GM10847 (cell line): ENCODE data around the gene EVC.

Experiments
- POLR2A ChIP-seq: IDR thresholded peaks from 2 replicates; pipeline ENCODE4 v1.6.1; 2011; ENCODE audit not compliant: insufficient read length; ENCODE audit errors: extremely low read depth

The EVC gene

GRCh38 chr4:5710961-5711478 lies at the start of gene EVC:
Gene EVC, plus strand, starts transcription at chr4:5711201. Its CDS starts 180 bp downstream, at chr4:5711381.
- no peak for TF ChIP-seq POLR2A

DNA sequence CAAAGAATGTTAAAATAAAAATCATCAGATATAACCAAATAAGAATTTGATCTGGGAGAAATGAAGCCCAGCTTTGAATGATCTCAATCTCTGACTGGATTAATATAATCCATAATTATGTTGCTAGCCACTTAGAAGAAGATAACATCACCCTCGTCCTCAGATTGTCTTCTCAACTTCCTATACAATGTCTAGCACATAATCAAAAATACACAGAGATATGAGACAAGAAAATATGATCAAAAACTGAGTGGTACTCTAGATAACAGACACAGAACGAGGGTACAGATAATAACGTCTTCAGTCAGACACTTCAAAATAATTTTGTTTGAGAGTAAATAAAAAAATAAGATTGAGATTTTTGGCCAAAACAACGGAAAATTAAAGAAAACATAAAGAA lies 49.8 kb upstream of the EVC start:
- no peak for TF ChIP-seq POLR2A

DNA sequence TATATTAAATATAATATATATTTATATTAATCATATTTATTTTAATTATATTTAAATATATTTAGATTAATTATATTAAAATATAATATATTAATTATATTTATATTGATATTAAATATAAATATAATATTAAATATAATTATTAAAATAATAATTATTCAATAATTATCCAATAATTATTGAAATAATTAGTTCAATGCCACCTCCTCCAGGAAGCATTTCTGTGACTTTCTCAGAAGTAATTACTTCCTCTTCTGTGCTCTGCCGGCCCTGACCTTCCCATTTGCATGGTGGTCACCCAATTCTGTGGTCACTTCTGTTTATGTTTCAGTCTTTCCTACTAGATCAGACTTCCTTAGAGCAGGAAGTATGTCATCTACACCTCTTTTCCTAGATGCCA lies 48.4 kb upstream of the EVC start:
- TF ChIP-seq POLR2A = no peak

DNA sequence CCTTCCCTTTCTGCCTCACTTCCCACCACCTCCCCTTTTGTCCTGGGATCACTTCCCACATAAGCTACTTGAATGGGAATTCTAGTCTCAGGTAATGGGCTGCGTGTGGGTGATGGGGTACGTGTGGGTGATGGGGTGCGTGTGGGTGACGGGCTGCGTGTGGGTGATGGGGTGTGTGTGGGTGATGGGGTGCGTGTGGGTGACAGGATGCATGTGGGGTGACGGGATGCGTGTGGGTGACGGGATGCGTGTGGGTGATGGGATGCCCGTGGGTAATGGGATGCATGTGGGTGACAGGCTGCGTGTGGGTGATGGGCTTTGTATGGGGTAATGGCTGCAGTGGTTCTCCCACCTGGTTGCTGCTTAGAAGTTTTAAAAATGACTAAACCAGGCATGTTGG lies 46.2 kb upstream of the EVC start:
- no peak for TF ChIP-seq POLR2A

DNA sequence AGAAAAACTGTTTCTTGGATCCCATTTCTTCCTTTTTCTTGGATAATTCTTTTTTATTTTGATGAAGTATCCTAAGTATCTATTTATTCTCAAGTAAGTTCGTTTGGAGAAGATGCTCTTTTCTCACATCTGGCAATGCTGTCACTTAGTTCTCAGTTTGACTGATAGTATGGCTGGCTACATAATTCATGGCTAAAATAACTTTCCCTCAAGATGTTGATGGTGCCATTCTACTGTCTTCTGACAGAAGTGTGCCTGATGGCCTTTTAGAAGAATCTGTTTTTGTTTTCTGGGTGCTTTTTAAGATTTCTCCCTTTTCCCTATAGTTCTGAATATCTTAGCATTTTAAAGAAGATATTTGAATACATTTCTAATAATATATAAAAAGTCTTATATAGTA lies 44.3 kb upstream of the EVC start:
- TF ChIP-seq POLR2A = no peak

DNA sequence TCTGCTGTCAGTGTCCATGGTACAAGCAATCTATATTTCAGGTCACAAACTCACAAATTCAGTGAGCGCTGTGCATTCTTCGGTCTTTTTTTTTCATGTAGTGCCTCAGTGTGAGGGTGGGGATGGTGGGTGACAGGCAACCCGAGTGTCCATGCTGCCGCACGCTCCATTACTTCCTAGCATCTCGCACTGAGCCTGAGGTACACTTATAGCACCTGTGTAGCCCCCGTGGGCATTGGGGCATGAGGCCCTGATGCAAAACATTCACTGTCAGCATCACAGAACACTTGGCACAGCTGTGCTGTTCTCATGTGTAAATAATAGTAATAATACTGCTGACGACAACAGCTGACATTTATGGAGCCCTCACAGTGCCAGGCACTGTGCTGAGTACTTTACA lies 34.2 kb upstream of the EVC start:
- TF ChIP-seq POLR2A = no peak

DNA sequence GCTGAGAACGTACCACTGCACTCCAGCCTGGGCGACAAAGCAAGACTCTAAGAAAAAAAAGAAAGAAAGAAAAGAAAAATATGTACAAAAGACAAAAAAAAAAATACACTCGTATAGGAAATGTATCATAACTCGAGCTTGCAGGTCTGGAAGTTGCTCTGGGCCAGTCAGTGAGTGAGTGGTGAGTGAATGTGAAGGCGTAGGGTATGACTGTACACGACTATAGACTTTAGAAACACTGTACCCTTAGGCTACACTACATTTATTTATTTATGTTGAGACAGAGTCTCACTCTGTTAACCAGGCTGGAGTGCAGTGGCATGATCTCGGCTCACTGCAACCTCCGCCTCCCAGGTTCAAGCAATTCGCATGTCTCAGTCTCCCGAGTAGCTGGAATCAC lies 32.0 kb upstream of the EVC start:
- no peak for TF ChIP-seq POLR2A

- TF ChIP-seq POLR2A = no peak
Observed at GRCh38 chr4:5683566-5683965, 27.4 kb upstream of the EVC start.

- no peak for TF ChIP-seq POLR2A
Observed at GRCh38 chr4:5685296-5685695, 25.7 kb upstream of the EVC start.

DNA sequence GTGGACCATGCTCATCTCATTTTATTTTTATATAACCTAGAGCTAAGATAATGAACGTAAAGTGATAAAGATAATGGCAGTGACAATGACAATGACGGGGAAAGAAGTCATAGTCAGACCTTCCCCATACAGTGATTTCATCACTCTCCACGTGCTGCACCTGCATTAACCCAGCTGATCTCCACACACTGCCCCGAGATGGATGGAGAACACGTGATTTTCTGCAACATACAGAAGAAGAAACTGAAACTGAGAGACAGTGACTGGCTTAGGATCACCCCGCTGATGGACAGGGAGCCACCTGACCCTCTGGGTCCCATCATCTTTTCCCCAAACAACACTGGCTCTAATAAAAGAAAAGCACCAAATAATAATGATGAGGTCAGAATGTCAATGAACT lies 24.7 kb upstream of the EVC start:
- TF ChIP-seq POLR2A = no peak

DNA sequence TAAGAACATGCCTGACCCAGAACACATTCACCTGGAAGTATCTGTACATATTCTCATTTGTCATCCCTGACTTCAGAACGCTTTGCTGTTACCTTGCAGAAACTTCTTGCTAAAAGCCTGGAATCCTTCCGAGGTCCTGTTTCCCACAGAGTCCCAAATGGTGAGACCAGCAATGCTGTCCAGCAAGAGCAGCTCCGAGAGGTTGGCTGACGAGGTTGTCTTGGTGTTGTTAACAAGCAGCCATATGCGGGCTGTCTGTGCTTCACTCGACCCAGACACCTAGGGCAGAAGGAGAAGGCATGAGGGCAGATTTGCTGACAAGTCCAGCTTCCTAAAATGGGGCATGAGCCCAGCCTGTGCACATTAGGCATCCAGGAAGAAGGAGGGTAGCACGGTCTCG lies 21.9 kb upstream of the EVC start:
- no peak for TF ChIP-seq POLR2A

GRCh38 chr4:5691491-5692132 lies 19.4 kb upstream of the EVC start:
- TF ChIP-seq POLR2A = no peak

DNA sequence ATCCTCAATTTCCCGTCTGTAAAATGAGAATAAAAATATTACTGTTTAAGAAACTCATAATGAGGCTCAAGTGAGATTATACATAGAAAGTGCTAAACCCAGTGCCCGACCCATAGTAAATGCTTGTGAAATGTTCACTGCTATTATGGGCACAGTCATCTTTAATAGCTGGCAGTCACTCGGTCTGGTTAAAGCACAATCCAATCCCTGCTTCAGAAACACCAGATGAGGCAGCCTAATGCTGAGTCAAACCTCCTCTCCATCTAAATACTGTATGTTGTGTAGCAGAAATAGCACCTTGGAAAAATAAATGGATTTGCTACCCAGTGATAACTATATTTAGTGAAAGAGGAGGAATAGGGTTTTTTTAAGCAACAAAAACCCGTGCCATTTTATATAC lies 17.1 kb upstream of the EVC start:
- TF ChIP-seq POLR2A = no peak

GRCh38 chr4:5696341-5696740 lies 14.7 kb upstream of the EVC start:
- TF ChIP-seq POLR2A = no peak

DNA sequence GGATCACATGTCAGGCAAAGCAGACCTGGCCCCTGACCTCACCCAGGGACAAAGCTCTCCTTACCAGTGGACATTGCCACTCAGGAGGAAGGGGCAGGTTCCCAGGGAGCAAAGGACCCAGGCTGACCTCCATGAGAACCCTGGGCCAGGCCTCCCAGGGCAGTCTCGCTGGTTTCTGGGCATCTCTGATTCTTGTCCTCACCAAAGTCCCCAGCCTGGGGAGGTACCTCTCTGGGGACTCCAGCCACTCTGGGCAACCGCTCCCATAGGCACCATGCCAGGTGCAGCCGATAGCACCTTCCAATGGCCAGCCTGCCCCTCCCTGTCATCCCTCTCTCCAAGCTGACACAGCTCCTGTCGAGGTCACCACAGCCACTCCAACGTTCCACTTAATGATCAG lies 10.5 kb upstream of the EVC start:
- no peak for TF ChIP-seq POLR2A

DNA sequence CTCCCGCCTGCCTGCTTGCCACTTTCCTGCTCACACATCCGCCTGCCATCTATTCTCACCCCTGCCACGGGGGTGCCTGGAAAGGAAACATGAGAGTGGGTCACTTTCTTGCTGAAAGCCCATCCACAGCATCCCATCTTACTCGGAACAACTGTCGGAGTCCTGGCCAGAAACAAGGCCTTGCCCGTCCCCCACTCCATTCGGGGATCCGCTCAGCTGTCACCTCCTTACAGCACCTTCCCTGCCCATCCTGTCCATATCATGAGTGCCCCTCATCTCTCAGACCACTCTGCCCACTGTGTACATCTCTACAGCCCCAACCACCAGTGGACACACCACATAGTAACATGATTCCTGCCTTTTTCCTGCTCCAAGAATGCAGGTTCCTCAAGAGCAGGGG lies 9.0 kb upstream of the EVC start:
- no peak for TF ChIP-seq POLR2A

DNA sequence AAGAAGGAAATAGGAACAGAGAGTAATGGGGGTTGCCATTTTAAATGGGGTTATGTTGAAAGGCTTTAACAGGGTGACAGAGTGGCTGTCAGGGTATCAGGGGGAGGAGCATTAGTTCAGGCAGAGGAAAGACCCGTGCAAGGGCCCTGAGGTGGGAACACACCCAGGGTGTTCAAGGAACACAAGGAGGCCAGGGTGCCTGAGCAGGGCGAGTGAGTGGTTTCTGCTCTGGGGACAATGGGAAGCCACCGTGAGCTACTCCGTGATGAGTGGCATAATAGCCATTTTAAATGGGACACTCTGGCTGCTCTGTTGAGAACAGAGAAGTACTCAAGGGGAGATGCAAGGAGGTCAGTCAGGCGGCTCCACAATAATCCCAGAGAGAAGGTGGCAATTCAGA lies 7.2 kb upstream of the EVC start:
- TF ChIP-seq POLR2A = no peak

DNA sequence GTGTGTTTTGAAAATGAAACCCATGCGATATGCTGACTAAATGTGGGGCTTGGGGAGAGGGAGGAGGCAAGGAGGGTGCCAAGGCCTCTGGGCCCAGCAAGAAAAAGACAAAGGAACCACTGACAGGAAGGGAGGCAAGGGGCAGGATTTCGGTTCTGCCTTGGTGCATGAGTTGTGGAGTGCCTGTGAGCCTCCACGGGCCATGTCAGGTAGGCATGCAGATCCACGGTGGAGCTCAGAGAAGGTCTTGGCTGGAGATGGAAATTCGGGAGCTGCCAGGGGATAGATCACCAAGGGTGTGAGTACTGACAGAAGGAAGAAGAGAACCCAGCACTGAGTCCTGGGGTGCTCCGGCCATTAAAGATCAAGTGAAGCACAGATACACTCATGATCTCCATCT lies 6.7 kb upstream of the EVC start:
- TF ChIP-seq POLR2A = no peak

- TF ChIP-seq POLR2A = no peak
Observed at GRCh38 chr4:5705647-5706320, 5.2 kb upstream of the EVC start.
